Measurements from ENCODE around the gene PNLDC1.

- TF ChIP-seq, protein P1, sequence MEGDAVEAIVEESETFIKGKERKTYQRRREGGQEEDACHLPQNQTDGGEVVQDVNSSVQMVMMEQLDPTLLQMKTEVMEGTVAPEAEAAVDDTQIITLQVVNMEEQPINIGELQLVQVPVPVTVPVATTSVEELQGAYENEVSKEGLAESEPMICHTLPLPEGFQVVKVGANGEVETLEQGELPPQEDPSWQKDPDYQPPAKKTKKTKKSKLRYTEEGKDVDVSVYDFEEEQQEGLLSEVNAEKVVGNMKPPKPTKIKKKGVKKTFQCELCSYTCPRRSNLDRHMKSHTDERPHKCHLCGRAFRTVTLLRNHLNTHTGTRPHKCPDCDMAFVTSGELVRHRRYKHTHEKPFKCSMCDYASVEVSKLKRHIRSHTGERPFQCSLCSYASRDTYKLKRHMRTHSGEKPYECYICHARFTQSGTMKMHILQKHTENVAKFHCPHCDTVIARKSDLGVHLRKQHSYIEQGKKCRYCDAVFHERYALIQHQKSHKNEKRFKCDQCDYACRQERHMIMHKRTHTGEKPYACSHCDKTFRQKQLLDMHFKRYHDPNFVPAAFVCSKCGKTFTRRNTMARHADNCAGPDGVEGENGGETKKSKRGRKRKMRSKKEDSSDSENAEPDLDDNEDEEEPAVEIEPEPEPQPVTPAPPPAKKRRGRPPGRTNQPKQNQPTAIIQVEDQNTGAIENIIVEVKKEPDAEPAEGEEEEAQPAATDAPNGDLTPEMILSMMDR (IDR thresholded peaks at IDR 0.05) = no peak
- no peak for TF ChIP-seq POLR2A (IDR thresholded peaks at IDR 0.05)
Measured at GRCh38 chr6:159830501-159831372, 30.7 kb downstream of the PNLDC1 start.

All from testis (tissue), 2 donors.